ENCODE measurements around the gene RNF220. TPM values are rescaled to one million over a fixed set of nuclear protein-coding genes. Genes with fewer than 3 reads are reported as not detected.

RNF220 gene
- polyA plus RNA-seq, 1 donor = 58.9 TPM

Other genes with a start within 250 kb of the RNF220 start
- gene DMAP1, start 191.8 kb upstream of the RNF220 start, polyA plus RNA-seq (ENCODE audit: insufficient read length) = 42.1 TPM
- gene ERI3, start 50.0 kb upstream of the RNF220 start, polyA plus RNA-seq (ENCODE audit: insufficient read length) = 45.7 TPM